HG02884 (cell line): ENCODE measurements around the gene RPTOR.
"Not testable (repeated sequence)": the region's sequence is repeated elsewhere in the genome, so short reads cannot be mapped to it uniquely, and the experiment has no call there.

Experiments
- ATAC-seq: cut with Tn5 transposase; IDR thresholded peaks from one replicate; pipeline ENCODE4 v1.9.1; 2021; ENCODE audit warnings: mild to moderate bottlenecking, moderate library complexity; ENCODE audit not compliant: unreplicated experiment

RPTOR gene, protein sequence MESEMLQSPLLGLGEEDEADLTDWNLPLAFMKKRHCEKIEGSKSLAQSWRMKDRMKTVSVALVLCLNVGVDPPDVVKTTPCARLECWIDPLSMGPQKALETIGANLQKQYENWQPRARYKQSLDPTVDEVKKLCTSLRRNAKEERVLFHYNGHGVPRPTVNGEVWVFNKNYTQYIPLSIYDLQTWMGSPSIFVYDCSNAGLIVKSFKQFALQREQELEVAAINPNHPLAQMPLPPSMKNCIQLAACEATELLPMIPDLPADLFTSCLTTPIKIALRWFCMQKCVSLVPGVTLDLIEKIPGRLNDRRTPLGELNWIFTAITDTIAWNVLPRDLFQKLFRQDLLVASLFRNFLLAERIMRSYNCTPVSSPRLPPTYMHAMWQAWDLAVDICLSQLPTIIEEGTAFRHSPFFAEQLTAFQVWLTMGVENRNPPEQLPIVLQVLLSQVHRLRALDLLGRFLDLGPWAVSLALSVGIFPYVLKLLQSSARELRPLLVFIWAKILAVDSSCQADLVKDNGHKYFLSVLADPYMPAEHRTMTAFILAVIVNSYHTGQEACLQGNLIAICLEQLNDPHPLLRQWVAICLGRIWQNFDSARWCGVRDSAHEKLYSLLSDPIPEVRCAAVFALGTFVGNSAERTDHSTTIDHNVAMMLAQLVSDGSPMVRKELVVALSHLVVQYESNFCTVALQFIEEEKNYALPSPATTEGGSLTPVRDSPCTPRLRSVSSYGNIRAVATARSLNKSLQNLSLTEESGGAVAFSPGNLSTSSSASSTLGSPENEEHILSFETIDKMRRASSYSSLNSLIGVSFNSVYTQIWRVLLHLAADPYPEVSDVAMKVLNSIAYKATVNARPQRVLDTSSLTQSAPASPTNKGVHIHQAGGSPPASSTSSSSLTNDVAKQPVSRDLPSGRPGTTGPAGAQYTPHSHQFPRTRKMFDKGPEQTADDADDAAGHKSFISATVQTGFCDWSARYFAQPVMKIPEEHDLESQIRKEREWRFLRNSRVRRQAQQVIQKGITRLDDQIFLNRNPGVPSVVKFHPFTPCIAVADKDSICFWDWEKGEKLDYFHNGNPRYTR (N-terminal part only)

DNA sequence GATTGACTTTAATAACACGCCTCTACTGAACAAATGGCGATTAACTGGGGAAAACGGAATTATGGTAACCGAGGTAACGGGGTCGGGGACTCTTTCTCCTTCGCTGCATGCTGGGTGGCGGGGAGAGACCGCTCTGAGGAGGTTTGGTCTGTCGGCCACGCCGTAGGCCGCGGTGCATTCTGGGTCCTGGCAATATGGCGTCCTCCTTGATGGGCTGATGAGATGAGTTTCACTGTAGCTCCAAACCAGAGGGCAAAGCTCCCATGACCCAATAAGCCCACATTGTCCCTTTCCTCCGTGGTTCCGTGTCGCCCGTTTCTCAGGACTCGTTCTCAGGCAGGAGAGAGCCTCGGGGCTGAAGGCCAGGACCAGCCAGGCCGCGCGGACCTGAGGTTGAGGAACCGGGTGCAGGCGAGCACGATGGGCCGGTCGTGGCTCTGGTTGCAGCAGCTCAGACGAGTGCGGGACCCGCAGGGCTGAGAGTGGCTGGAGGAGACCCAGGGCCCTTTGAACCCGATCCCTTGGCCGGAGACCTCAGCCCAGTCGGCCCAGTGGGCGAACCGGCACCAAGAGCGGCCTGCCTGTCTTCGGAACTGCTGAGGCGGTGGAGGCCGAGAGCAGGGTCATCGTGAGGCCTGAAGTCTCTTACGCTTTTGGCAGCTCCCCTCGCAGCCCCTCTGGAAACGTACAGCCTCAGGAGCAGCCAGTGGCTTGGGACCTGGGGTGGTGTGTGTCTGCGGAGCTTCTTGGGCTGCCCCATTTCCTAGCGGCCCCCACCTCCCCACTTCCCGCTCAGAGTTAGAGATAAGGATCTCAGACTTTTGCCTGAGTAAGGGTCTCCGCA lies at the start of gene RPTOR:
RPTOR (plus strand) TSS at position 184 of the 844 bp plus-strand sequence. CDS start 792 bp downstream, outside the sequence.
- ATAC-seq, result no peak

- ATAC-seq, result no peak
Measured at GRCh38 chr17:80497726-80498241, 46.9 kb upstream of the RPTOR start.

DNA sequence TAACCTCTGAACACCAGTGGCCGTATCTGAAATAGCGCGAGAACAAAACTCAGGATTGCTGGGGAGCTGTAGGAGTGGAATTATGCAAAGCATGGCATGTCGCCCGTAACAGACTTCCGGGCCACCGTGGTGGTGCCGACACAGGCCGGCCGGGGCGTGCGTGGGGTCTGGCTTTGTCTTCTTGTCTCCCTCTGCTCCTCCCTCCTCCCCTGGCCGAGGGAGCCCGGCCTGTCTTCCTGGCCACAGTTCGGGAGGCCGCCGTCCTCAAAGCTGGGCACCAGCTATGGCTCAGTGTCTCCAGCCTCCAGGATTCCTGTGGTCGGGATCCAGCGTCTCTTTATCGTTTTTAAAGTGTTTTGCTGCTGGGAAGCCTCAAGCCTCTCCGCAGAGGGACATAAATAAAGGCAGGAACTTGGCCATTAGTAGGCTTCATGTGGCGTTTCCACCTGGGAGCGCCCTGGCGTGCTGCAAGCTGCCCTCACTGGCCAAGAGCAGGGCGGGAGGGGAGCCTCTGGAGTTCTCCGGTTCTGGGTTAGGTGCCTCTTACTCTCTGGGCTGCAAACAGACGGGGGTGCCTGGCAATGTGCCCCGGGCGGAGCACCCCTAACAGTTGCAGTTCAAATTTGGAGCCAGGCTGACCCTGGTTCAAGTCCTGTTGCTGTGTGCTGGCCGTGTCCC lies 46.3 kb upstream of the RPTOR start:
- ATAC-seq, result no peak

- no peak for ATAC-seq
Measured at GRCh38 chr17:80498920-80499410, 45.7 kb upstream of the RPTOR start.

GRCh38 chr17:80499560-80499959 lies 45.1 kb upstream of the RPTOR start:
- ATAC-seq, result no peak

DNA sequence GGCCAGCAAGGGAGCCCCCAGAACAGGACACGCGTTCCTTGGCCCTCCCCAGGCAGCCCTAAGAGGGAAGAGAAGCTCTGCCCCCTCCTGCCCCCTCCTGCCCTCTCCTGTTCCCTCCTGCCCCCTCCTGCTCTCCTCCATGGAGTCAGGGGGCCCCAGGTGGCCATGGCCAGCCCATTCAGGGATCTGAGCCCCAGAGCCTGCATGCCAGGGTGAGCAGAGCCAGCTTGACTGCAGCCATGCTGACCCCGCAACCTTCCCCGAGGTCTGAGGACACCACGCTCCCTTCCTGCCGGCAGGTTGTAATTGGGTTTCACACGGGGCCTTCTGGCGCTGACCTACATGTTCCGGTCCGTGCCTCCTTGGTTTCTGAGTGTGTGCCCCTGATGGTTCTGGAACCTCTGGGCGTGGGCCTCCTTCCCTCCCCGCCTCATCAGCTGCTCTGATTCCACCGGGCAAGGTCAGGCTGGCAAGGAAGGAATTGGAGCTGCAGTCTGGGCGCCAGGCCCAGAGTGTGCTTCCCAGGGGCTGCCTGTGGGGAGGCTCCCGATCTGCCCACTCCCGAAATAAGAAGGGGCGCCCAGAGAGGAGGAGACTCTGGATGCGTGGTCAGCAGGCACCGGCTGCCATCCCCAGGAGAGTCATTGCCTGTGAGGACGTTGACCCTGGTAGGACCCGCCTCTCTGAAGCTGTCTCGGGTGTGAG lies 44.5 kb upstream of the RPTOR start:
- no peak for ATAC-seq

GRCh38 chr17:80501741-80502577 lies 42.7 kb upstream of the RPTOR start:
- no peak for ATAC-seq

DNA sequence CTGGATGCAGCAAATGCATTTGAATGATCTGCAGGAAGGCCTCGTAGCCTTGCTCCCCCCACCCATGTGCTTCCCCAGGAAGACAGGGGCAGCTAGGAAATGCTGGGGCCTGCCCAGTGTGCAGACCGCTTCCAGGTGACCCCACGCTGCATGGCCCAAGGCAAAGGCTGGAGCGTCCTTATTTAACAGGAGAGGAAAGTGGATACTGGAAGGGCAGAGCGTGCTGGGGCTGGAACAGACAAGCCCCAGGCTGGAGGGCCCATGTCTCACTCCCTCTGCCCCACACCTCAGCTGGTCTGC lies 42.1 kb upstream of the RPTOR start:
- no peak for ATAC-seq

- no peak for ATAC-seq
Measured at GRCh38 chr17:80503031-80503430, 41.6 kb upstream of the RPTOR start.

DNA sequence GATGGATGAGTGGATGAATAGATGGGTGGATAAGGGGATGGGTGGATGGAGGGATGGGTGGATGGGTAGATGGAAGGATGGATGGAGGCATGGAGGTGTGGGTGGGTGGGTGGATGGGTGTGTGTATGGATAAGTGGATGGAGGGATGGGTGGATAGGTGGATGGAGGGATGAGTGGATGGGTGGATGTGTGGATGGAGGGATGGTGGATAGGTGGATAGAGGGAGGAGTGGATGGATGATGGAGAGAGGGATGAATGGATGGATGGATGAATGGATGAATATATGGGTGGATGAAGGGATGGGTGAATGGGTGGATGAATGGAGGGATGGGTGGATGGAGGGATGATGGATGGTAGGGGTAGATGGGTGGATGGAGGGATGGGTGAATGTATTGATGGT lies 40.7 kb upstream of the RPTOR start:
- ATAC-seq, result no peak

- ATAC-seq, result no peak
Measured at GRCh38 chr17:80504686-80505413, 39.8 kb upstream of the RPTOR start.

DNA sequence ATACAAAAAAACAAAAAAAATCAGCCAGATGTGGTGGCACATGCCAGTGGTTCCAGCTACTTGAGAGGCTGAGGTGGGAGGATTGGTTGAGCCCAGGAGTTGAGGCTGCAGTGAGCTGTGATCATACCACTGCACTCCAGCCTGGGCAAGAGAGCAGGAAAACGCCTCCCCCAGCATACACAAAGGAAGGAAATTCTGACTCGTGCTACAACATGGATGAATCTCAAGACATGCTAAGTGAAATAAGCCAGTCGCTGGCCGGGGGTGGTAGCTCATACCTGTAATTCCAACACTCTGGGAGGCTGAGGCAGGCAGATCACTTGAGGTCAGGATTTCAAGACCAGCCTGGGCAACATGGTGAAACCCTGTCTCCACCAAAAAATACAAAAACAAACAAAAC lies 37.5 kb upstream of the RPTOR start:
- not testable (repeated sequence) for ATAC-seq

DNA sequence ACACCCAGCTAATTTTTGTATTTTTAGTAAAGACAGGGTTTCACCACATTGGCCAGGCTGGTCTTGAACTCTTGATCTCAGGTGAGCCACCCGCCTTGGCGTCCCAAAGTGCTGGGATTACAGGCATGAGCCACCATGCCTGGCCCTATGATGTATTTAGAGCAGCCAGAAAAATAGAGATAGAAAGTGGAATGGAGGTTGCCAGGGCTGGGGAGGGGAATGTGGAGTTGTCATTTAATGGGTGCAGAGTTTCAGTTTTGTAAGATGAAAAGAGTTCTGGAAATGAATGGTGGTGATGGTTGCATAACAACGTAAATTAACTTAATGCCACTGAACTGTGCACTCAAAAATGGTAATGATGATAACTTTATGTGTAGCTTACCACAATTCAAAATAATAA lies 36.7 kb upstream of the RPTOR start:
- ATAC-seq, result no peak

- ATAC-seq, result no peak
Measured at GRCh38 chr17:80509311-80509710, 35.3 kb upstream of the RPTOR start.

DNA sequence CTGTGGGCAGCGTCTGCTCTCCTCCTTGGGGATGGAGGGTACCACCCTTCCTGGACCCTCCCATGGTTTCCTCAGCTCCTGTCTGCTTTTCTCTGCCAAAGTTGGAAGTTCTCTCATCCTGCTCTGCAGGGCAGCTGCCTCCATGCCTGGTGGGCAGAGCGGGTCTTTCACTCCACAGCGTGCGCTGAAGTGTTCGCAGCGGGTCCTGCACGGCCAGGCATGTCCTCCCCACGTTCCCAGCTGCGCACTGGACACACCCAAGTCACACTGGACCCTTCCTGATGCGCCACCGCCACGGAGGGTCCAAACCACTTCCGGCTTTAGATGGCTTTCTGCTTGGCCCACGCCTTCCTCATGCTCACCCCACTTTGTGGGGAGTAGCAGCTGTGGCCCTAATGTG lies 34.5 kb upstream of the RPTOR start:
- no peak for ATAC-seq

- ATAC-seq, result no peak
Measured at GRCh38 chr17:80510772-80511171, 33.9 kb upstream of the RPTOR start.
